ENCODE results near the gene BLOC1S5. TPM values are rescaled to one million over a fixed set of nuclear protein-coding genes. Genes with fewer than 3 reads are reported as not detected.

Gene BLOC1S5
- total and polyA plus RNA-seq, 2 of the 13 experiments (the other 11 are each of a cell fraction or from before 2014, with no cell fraction given): 10.5 to 41.5 TPM

DNA sequence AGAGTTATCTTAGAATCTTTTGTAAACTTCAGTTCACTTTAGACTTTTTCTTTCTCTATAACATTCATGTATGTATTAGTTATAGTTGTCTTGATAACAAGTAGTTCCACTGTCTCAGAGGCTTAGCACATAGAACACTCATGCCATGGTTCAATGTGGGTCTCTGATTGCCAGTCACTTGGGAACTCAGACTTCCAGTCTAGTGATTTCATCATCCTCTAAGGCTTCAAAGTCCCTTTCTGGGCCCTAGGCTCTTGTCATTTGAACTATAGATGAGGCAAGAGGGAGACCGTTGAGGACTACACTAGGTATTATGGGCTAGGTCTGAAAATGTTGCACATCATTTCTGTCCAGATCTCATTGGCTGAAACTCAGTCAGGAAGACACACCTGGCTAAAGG is 46.5 kb upstream of the BLOC1S5 start (continued):
- TF ChIP-seq AKNA (CRISPR knock-in tag; IDR thresholded peaks at IDR 0.05; ENCODE audit: borderline replicate concordance): no peak
- no peak for TF ChIP-seq ZNF160 (CRISPR knock-in tag; IDR thresholded peaks at IDR 0.05)
- TF ChIP-seq TCF7 (IDR thresholded peaks at IDR 0.05; ENCODE audit: low read depth): no peak
- TF ChIP-seq, protein P1, sequence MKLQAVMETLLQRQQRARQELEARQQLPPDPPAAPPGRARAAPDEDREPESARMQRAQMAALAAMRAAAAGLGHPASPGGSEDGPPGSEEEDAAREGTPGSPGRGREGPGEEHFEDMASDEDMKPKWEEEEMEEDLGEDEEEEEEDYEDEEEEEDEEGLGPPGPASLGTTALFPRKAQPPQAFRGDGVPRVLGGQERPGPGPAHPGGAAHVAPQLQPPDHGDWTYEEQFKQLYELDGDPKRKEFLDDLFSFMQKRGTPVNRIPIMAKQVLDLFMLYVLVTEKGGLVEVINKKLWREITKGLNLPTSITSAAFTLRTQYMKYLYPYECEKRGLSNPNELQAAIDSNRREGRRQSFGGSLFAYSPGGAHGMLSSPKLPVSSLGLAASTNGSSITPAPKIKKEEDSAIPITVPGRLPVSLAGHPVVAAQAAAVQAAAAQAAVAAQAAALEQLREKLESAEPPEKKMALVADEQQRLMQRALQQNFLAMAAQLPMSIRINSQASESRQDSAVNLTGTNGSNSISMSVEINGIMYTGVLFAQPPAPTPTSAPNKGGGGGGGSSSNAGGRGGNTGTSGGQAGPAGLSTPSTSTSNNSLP (IDR thresholded peaks at IDR 0.05; ENCODE audit: low read depth, low read length): no peak
- TF ChIP-seq ZFAT (CRISPR knock-in tag; conservative IDR thresholded peaks at IDR 0.05): no peak
- no peak for TF ChIP-seq ZZZ3 (CRISPR knock-in tag; IDR thresholded peaks at IDR 0.05; ENCODE audit: borderline replicate concordance)
- no peak for TF ChIP-seq ARNT (IDR thresholded peaks at IDR 0.05)
- TF ChIP-seq ZNF703 (CRISPR knock-in tag; IDR thresholded peaks at IDR 0.05; ENCODE audit: borderline replicate concordance): no peak
- no peak for TF ChIP-seq CBX2 (IDR thresholded peaks at IDR 0.05; ENCODE audit: low read depth, low read length)
- no peak for TF ChIP-seq CBX2 (CRISPR knock-in tag; IDR thresholded peaks at IDR 0.05; ENCODE audit: low read depth)
- TF ChIP-seq ATRX (CRISPR knock-in tag; IDR thresholded peaks at IDR 0.05; ENCODE audit: borderline replicate concordance): no peak
- no peak for TF ChIP-seq ZNF205 (CRISPR knock-in tag; IDR thresholded peaks at IDR 0.05)
- no peak for TF ChIP-seq KLF16 (CRISPR knock-in tag; IDR thresholded peaks at IDR 0.05)
- no peak for TF ChIP-seq NAIF1 (CRISPR knock-in tag; IDR thresholded peaks at IDR 0.05; ENCODE audit: borderline replicate concordance)
- TF ChIP-seq CAMTA2 (CRISPR knock-in tag; IDR thresholded peaks at IDR 0.05; ENCODE audit: borderline replicate concordance): no peak
- TF ChIP-seq HMG20A (CRISPR knock-in tag; IDR thresholded peaks at IDR 0.05; ENCODE audit: borderline replicate concordance): peak; percentile 72
- TF ChIP-seq ZBTB7A (CRISPR knock-in tag; IDR thresholded peaks at IDR 0.05): no peak
- TF ChIP-seq, protein P2, sequence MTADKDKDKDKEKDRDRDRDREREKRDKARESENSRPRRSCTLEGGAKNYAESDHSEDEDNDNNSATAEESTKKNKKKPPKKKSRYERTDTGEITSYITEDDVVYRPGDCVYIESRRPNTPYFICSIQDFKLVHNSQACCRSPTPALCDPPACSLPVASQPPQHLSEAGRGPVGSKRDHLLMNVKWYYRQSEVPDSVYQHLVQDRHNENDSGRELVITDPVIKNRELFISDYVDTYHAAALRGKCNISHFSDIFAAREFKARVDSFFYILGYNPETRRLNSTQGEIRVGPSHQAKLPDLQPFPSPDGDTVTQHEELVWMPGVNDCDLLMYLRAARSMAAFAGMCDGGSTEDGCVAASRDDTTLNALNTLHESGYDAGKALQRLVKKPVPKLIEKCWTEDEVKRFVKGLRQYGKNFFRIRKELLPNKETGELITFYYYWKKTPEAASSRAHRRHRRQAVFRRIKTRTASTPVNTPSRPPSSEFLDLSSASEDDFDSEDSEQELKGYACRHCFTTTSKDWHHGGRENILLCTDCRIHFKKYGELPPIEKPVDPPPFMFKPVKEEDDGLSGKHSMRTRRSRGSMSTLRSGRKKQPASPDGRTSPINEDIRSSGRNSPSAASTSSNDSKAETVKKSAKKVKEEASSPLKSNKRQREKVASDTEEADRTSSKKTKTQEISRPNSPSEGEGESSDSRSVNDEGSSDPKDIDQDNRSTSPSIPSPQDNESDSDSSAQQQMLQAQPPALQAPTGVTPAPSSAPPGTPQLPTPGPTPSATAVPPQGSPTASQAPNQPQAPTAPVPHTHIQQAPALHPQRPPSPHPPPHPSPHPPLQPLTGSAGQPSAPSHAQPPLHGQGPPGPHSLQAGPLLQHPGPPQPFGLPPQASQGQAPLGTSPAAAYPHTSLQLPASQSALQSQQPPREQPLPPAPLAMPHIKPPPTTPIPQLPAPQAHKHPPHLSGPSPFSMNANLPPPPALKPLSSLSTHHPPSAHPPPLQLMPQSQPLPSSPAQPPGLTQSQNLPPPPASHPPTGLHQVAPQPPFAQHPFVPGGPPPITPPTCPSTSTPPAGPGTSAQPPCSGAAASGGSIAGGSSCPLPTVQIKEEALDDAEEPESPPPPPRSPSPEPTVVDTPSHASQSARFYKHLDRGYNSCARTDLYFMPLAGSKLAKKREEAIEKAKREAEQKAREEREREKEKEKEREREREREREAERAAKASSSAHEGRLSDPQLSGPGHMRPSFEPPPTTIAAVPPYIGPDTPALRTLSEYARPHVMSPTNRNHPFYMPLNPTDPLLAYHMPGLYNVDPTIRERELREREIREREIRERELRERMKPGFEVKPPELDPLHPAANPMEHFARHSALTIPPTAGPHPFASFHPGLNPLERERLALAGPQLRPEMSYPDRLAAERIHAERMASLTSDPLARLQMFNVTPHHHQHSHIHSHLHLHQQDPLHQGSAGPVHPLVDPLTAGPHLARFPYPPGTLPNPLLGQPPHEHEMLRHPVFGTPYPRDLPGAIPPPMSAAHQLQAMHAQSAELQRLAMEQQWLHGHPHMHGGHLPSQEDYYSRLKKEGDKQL (CRISPR knock-in tag; IDR thresholded peaks at IDR 0.05; ENCODE audit: low read depth): no peak
- no peak for TF ChIP-seq SMARCE1 (IDR thresholded peaks at IDR 0.05; ENCODE audit: borderline replicate concordance)
- no peak for TF ChIP-seq ZNF335 (CRISPR knock-in tag; IDR thresholded peaks at IDR 0.05)
- no peak for TF ChIP-seq MAF1 (CRISPR knock-in tag; IDR thresholded peaks at IDR 0.05; ENCODE audit: borderline replicate concordance)
